Lung (tissue), 12 donors: ENCODE results near the gene BCL6B. TPM values are rescaled to one million over a fixed set of nuclear protein-coding genes. Genes with fewer than 3 reads are reported as not detected.
"Not testable (repeated sequence)": the region's sequence is repeated elsewhere in the genome, so short reads cannot be mapped to it uniquely, and the experiment has no call there.

Source experiments
- ATAC-seq: fragments of 200-7000 bp; cut with Tn5 transposase; one replicate; pipeline ENCODE4 v1.9.1; 2020; ENCODE audit warnings: moderate number of reproducible peaks; ENCODE audit not compliant: insufficient read depth, low FRiP score
- DNase-seq, 3 donors: peaks; one replicate each; pipeline ENCODE4 v3.0.0-alpha.2; 2013 to 2017
- H3K27ac ChIP-seq, 2 donors: one replicate each; pipeline ENCODE4 v1.5.1; 2013; ENCODE audit warnings: mild to moderate bottlenecking in 2 of 2, moderate library complexity in 2 of 2, control low read depth in 1 of 2, inconsistent platforms in 1 of 2, low read depth in 1 of 2, low read length in 1 of 2
- H3K27me3 ChIP-seq, 3 donors: one replicate each; pipeline ENCODE4 v1.5.1; 2013; ENCODE audit warnings: low read length in 2 of 3; ENCODE audit not compliant: control insufficient read depth in 3 of 3, insufficient read depth in 3 of 3
- H3K36me3 ChIP-seq, 4 donors: one replicate each; pipeline ENCODE4 v1.5.1; 2013; ENCODE audit warnings: low read length in 4 of 4, mild to moderate bottlenecking in 1 of 4, moderate library complexity in 1 of 4; ENCODE audit not compliant: control insufficient read depth in 4 of 4, insufficient read depth in 4 of 4
- H3K4me1 ChIP-seq, 5 donors: one replicate each; pipeline ENCODE4 v1.5.1; 2013; ENCODE audit warnings: low read length in 5 of 5, mild to moderate bottlenecking in 2 of 5, moderate library complexity in 1 of 5; ENCODE audit not compliant: control insufficient read depth in 5 of 5, insufficient read depth in 5 of 5
- H3K4me3 ChIP-seq: one replicate; pipeline ENCODE4 v1.5.1; 2013; ENCODE audit warnings: mild to moderate bottlenecking, control low read depth, moderate library complexity
- H3K9ac ChIP-seq, 2 donors: one replicate each; pipeline ENCODE4 v1.5.1; 2013; ENCODE audit warnings: low read length in 2 of 2, control low read depth in 1 of 2; ENCODE audit not compliant: insufficient read depth in 1 of 2
- H3K9me3 ChIP-seq, 4 donors: one replicate each; pipeline ENCODE4 v1.5.1; 2013; ENCODE audit warnings: low read length in 3 of 4, mild to moderate bottlenecking in 1 of 4, moderate library complexity in 1 of 4; ENCODE audit not compliant: control insufficient read depth in 4 of 4, insufficient read depth in 3 of 4
- CTCF ChIP-seq: IDR thresholded peaks from 2 replicates; pipeline ENCODE4 v1.5.1; 2012; ENCODE audit warnings: mild to moderate bottlenecking; ENCODE audit errors: control extremely low read depth, extremely low read depth
- WGBS, 2 donors: extraction: QIAGEN DNeasy Blood & Tissue Kit; methylation state at CpG; one replicate each; pipeline ENCODE4 v1.1.7; 2013; 5-methylcytosine and 5-hydroxymethylcytosine counted together
- polyA plus RNA-seq, 2 donors: library from polyadenylated mRNA; stranded (reverse); fragments of 200-250 nt; gene quantifications; one replicate each; pipeline ENCODE4 v1.2.1, GENCODE V29; 2013
- total RNA-seq, 2 donors: library from RNA; depleted of rRNA in 1 of 2; stranded (reverse); fragments of >200 nt in 1 of 2; gene quantifications; one replicate each; pipeline ENCODE4 v1.2.1, GENCODE V29; 2014 to 2021
- donor health status: control.
- donor health status: control.
- donor health status: Bipolar disorder and iron deficiency.
- donor health status: healthy.
- donor health status: DM: yes; HTN: yes; CAD: no.

The BCL6B gene
- total and polyA plus RNA-seq, 4 donors, result 14.5 to 55.6 (median 15.5) TPM

DNA sequence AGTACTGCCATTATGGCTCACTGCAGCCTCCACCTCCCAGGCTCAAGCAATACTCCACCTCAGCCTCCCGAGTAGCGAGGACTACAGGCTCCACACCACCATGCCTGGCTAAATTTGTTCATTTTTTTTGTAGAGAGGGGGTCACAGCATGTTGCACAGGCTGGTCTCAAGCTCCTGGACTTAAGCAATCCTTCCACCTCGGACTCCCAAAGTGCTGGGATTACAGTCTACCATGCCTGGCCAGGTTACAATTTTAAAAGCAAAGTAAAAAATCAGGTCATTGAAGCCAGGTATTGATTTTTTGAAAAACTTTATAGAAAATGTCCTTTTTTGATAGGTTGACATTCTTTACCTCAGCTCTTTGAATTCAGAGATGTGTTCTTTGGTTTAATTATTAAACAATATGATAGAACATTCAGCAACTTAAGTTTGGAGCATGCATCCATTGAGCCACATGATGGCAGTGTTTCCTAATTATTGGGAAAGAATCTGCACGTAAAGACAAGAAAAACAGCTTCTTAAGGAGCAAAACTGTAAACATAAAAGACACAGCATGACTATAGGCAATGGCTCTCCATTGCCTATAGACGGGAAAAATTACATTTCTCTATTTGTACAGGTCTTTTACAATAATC is 22.8 kb downstream of the BCL6B start:
- ATAC-seq (no peak), DNase-seq (peak; percentile 62 to 93 (median 89))
- peaks cover 0 to 41% (median 25%) of the 10 kb centered on the region in 3 donors for H3K27me3 ChIP-seq
- peak overlapping the region in 1 of 2 donors; percentile 60 for H3K27ac ChIP-seq
- peaks cover 0 to 28% (median 12%) of the 10 kb centered on the region in 5 donors for H3K4me1 ChIP-seq
- peak; percentile 86 for TF ChIP-seq CTCF
- no peak overlapping the region for H3K9ac ChIP-seq
- no peaks in the 10 kb centered on the region for H3K9me3 ChIP-seq
- 25 to 30% methylated on average over 5 of the region's 5 CpGs for WGBS, 2 donors
- H3K4me3 ChIP-seq, result no peak overlapping the region
- no peaks in the 10 kb centered on the region for H3K36me3 ChIP-seq

DNA sequence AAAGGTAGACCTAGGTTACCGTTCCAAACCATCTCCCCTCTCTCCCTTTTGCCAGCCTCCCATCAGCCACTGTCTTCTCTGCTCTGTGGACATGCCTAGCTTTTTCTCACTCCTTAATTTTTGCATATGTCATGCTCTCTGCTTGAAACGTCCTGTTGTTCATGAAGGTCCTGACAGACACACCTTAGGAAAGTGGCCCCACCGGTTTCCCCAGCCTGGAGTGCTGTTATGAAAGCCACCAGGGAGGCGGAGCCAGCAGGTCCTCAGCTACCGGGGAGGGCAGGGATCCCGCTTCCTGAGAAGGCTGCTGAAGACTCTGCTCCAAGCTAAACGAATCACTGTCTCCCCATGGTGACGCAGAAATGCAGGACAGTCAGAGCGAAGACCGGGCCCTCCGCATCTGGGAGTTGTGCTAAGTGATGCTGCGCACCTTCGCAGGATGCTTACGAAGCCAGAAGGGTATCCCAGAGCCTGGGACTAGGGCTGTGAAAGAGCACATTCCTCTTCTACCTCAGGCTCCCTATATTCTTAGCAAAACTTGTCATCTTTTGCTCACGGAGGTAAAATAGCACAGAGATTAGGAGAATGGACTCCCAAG is 23.4 kb downstream of the BCL6B start:
- DNase-seq, result peak; percentile 59 to 76 (median 75)
- peaks cover 0 to 28% (median 12%) of the 10 kb centered on the region in 5 donors for H3K4me1 ChIP-seq

GRCh38 chr17:7046725-7047397 is 24.0 kb downstream of the BCL6B start:
- H3K36me3 ChIP-seq, H3K4me3 ChIP-seq, H3K9me3 ChIP-seq, ATAC-seq: not testable (repeated sequence)
- peaks cover 0 to 28% (median 12%) of the 10 kb centered on the region in 5 donors for H3K4me1 ChIP-seq
- H3K27ac ChIP-seq, result peak overlapping the region in 1 of 2 donors; percentile 88
- DNase-seq, result peak in 2 of 3 donors; percentile 35 to 46
- H3K27me3 ChIP-seq, result peaks cover 0 to 41% (median 25%) of the 10 kb centered on the region in 3 donors
- 14 to 19% methylated on average over 26 of the region's 26 CpGs for WGBS, 2 donors
- H3K9ac ChIP-seq, result peak overlapping the region in 1 of 2 donors; percentile 32

More for the DNA sequence above, 23.4 kb downstream of the BCL6B start:
- H3K27ac ChIP-seq, result peak overlapping the region in 1 of 2 donors; percentile 88
- TF ChIP-seq CTCF, result no peak
- H3K4me3 ChIP-seq, result no peak overlapping the region
- ATAC-seq, result peak; percentile 5
- peaks cover 0 to 41% (median 25%) of the 10 kb centered on the region in 3 donors for H3K27me3 ChIP-seq
- peak overlapping the region in 1 of 2 donors; percentile 32 for H3K9ac ChIP-seq
- 12 to 24% methylated on average over 15 of the region's 15 CpGs for WGBS, 2 donors
- H3K36me3 ChIP-seq, result no peaks in the 10 kb centered on the region
- H3K9me3 ChIP-seq, result no peaks in the 10 kb centered on the region

DNA sequence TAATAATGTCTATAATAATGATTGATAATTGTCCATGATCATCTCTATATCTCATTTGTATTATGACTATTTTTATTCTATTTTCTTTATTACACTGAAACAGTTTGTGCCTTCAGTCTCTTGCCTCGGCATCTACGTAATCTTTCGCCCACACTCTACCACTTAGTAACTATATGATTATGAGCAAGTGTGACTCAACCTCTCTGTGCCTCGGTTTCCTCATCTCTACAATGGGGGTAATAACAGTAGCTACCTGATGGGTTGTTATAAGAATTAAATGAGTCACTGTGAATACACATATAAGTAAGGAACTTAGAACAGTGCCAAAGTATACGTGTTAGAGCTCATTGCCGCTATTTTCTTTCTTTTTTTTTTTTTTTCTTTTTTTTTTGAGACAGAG is 24.7 kb downstream of the BCL6B start:
- DNase-seq (no peak), ATAC-seq (no peak)
- no peak for TF ChIP-seq CTCF
- H3K9ac ChIP-seq, result no peak overlapping the region
- H3K9me3 ChIP-seq, result no peaks in the 10 kb centered on the region
- no peak overlapping the region for H3K4me3 ChIP-seq
- peaks cover 0 to 25% (median 8%) of the 10 kb centered on the region in 5 donors for H3K4me1 ChIP-seq
- H3K36me3 ChIP-seq, result no peaks in the 10 kb centered on the region
- H3K27ac ChIP-seq, result no peak overlapping the region
- H3K27me3 ChIP-seq, result peaks cover 0 to 41% (median 24%) of the 10 kb centered on the region in 3 donors
- WGBS, 2 donors, result 77 to 95% methylated on average over 6 of the region's 6 CpGs
